Epithelial cell of esophagus (primary cell): Measurements from ENCODE around the gene CDKAL1.
"Not testable (repeated sequence)": the region's sequence is repeated elsewhere in the genome, so short reads cannot be mapped to it uniquely, and the experiment has no call there.

ENCODE experiments used
- DNase-seq: peaks from one replicate; pipeline ENCODE4 v3.0.0; 2010; ENCODE audit warnings: low read depth
- H3K4me3 ChIP-seq: 2 replicates; pipeline ENCODE4 v1.5.1; 2011; ENCODE audit warnings: mild to moderate bottlenecking, low read length, control low read depth
- CTCF ChIP-seq: IDR thresholded peaks from 2 replicates; pipeline ENCODE4 v1.5.1; 2011; ENCODE audit warnings: low read depth, mild to moderate bottlenecking, low read length, control low read depth, inconsistent platforms; ENCODE audit not compliant: insufficient read depth; ENCODE audit errors: missing control alignments

The CDKAL1 gene

GRCh38 chr6:21091411-21091810 is 557.2 kb downstream of the CDKAL1 start:
- H3K4me3 ChIP-seq, result no peak overlapping the region
- DNase-seq, result no peak
- no peak for TF ChIP-seq CTCF

GRCh38 chr6:21092231-21092772 is 558.0 kb downstream of the CDKAL1 start:
- not testable (repeated sequence) for DNase-seq, H3K4me3 ChIP-seq

GRCh38 chr6:21095462-21095861 is 561.2 kb downstream of the CDKAL1 start:
- no peak for DNase-seq
- no peak for TF ChIP-seq CTCF
- no peak overlapping the region for H3K4me3 ChIP-seq

GRCh38 chr6:21098134-21098533 is 563.9 kb downstream of the CDKAL1 start:
- TF ChIP-seq CTCF, result no peak
- no peak for DNase-seq
- no peak overlapping the region for H3K4me3 ChIP-seq

GRCh38 chr6:21098744-21099143 is 564.5 kb downstream of the CDKAL1 start:
- DNase-seq, result no peak
- no peak for TF ChIP-seq CTCF
- H3K4me3 ChIP-seq, result no peak overlapping the region

- DNase-seq, result no peak
- no peak overlapping the region for H3K4me3 ChIP-seq
Measured at GRCh38 chr6:21099338-21100314, 565.4 kb downstream of the CDKAL1 start.

More at GRCh38 chr6:21099338-21100314, 565.4 kb downstream of the CDKAL1 start:
- no peak for TF ChIP-seq CTCF
